ENCODE data around the gene GMNN.
"Not testable (repeated sequence)": the region's sequence is repeated elsewhere in the genome, so short reads cannot be mapped to it uniquely, and the experiment has no call there.

DNA sequence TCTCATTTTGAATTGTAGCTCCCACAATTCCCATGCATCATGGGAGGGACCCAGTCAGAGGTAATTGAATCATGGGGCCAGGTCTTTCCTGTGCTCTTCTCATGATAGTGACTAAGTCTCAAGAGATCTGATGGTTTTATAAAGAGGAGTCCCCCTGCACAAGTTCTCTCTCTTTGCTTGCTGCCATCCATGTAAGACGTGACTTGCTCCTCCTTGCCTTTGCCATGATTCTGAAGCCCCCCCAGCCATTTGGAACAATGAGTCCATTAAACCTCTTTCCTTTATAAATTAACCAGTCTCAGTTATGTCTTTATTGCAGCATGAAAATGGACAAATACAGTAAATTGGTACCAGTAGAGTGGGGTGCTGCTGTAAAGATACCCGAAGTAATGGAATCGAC is 44.1 kb upstream of the GMNN start:
- TF ChIP-seq, protein P1, sequence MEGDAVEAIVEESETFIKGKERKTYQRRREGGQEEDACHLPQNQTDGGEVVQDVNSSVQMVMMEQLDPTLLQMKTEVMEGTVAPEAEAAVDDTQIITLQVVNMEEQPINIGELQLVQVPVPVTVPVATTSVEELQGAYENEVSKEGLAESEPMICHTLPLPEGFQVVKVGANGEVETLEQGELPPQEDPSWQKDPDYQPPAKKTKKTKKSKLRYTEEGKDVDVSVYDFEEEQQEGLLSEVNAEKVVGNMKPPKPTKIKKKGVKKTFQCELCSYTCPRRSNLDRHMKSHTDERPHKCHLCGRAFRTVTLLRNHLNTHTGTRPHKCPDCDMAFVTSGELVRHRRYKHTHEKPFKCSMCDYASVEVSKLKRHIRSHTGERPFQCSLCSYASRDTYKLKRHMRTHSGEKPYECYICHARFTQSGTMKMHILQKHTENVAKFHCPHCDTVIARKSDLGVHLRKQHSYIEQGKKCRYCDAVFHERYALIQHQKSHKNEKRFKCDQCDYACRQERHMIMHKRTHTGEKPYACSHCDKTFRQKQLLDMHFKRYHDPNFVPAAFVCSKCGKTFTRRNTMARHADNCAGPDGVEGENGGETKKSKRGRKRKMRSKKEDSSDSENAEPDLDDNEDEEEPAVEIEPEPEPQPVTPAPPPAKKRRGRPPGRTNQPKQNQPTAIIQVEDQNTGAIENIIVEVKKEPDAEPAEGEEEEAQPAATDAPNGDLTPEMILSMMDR (IDR thresholded peaks at IDR 0.05; ENCODE audit: low read depth, low read length, poor library complexity, severe bottlenecking), result not testable (repeated sequence)
- TF ChIP-seq EZH2phosphoT487 (IDR thresholded peaks at IDR 0.05; ENCODE audit: borderline replicate concordance, low read length), result not testable (repeated sequence)

All from DOHH2 (cell line).